Measurements from ENCODE around the gene C5orf34. TPM values are rescaled to one million over a fixed set of nuclear protein-coding genes. Genes with fewer than 3 reads are reported as not detected.

Gene C5orf34
- total RNA-seq, 1 experiment from 2014 or later: 9.4 TPM

GRCh38 chr5:43555895-43556606 lies 41.1 kb upstream of the C5orf34 start:
- Mint-ChIP-seq H3K27me3 (ENCODE audit: low read depth) (no peaks in the 10 kb centered on the region), H3K9me3 (no peaks in the 10 kb centered on the region), H3K4me1 (peaks cover 19% of the 10 kb centered on the region), H3K36me3 (peaks cover 7% of the 10 kb centered on the region; the same call in 1 of the 2 replicates), H3K4me3 (no peak overlapping the region; the same call in 1 of the 2 replicates), H3K27ac (peak overlapping the region; percentile 90)
- CTCF ChIA-PET: interaction anchor here (0.8 to 1.3 kb wide), 2 partner anchors 72 to 75 kb away, joined by 3 read pairs; partner anchors contain the start of gene TMEM267
- POLR2A ChIA-PET: interaction anchor here (1.6 kb wide), 1 partner anchor 47 kb away, joined by 6 read pairs; the partner anchor contains the start of gene NNT
- DNase-seq (ENCODE audit: low spot score) (peak; percentile 65), ATAC-seq (peak; percentile 54)
- TF ChIP-seq FOXP4 (CRISPR knock-in tag; IDR thresholded peaks at IDR 0.05) (0 out of 2 replicates have a peak, but pooled peaks have one; percentile 9), ESRRA (CRISPR knock-in tag; IDR thresholded peaks at IDR 0.05; ENCODE audit: borderline replicate concordance) (peak; percentile 84; the same call in 1 of the 2 replicates), FOXP1 (CRISPR knock-in tag; IDR thresholded peaks at IDR 0.05; ENCODE audit: borderline replicate concordance) (peak; percentile 54; the same call in 1 of the 2 replicates), ZNF281 (CRISPR knock-in tag; IDR thresholded peaks at IDR 0.05) (peak; percentile 86), IRF2 (CRISPR knock-in tag; IDR thresholded peaks at IDR 0.05; ENCODE audit: borderline replicate concordance, low read depth) (no peak), ZNF232 (CRISPR knock-in tag; IDR thresholded peaks at IDR 0.05) (no peak), E2F1 (CRISPR knock-in tag; IDR thresholded peaks at IDR 0.05) (peak; percentile 62; the same call in 1 of the 2 replicates), MAX (CRISPR knock-in tag; IDR thresholded peaks at IDR 0.05) (peak; percentile 11; the same call in 1 of the 2 replicates), RELA (CRISPR knock-in tag; IDR thresholded peaks at IDR 0.05; ENCODE audit: borderline replicate concordance) (0 out of 2 replicates have a peak, but pooled peaks have one; percentile 17), ZNF317 (CRISPR knock-in tag; IDR thresholded peaks at IDR 0.05; ENCODE audit: borderline replicate concordance, low read depth) (peak; percentile 19; the same call in 1 of the 2 replicates), USF2 (CRISPR knock-in tag; IDR thresholded peaks at IDR 0.05) (0 out of 2 replicates have a peak, but pooled peaks have one; percentile 50), USF1 (CRISPR knock-in tag; IDR thresholded peaks at IDR 0.05) (no peak; the same call in 1 of the 2 replicates), GRHL2 (CRISPR knock-in tag; IDR thresholded peaks at IDR 0.05; ENCODE audit: insufficient replicate concordance, severe bottlenecking) (no peak), ZNF532 (CRISPR knock-in tag; IDR thresholded peaks at IDR 0.05; ENCODE audit: borderline replicate concordance) (0 out of 2 replicates have a peak, but pooled peaks have one; percentile 25), NFE2L1 (CRISPR knock-in tag; IDR thresholded peaks at IDR 0.05) (no peak), PRDM15 (CRISPR knock-in tag; IDR thresholded peaks at IDR 0.05) (no peak)
